ENCODE measurements around the gene UGCG. TPM values are rescaled to one million over a fixed set of nuclear protein-coding genes. Genes with fewer than 3 reads are reported as not detected.

UGCG gene
- total RNA-seq, 1 donor, result 70.9 TPM

GRCh38 chr9:111925784-111926183 is 29.2 kb downstream of the UGCG start:
- no peak overlapping the region for H3K4me3 ChIP-seq (ENCODE audit: low read depth, low read length)
- DNase-seq (ENCODE audit: low read depth), result no peak
- TF ChIP-seq, protein P1, sequence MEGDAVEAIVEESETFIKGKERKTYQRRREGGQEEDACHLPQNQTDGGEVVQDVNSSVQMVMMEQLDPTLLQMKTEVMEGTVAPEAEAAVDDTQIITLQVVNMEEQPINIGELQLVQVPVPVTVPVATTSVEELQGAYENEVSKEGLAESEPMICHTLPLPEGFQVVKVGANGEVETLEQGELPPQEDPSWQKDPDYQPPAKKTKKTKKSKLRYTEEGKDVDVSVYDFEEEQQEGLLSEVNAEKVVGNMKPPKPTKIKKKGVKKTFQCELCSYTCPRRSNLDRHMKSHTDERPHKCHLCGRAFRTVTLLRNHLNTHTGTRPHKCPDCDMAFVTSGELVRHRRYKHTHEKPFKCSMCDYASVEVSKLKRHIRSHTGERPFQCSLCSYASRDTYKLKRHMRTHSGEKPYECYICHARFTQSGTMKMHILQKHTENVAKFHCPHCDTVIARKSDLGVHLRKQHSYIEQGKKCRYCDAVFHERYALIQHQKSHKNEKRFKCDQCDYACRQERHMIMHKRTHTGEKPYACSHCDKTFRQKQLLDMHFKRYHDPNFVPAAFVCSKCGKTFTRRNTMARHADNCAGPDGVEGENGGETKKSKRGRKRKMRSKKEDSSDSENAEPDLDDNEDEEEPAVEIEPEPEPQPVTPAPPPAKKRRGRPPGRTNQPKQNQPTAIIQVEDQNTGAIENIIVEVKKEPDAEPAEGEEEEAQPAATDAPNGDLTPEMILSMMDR (IDR thresholded peaks at IDR 0.05; ENCODE audit: insufficient read depth, low read length), result no peak

GRCh38 chr9:111926421-111926875 is 29.8 kb downstream of the UGCG start:
- DNase-seq (ENCODE audit: low read depth), result no peak
- TF ChIP-seq, protein P1 (IDR thresholded peaks at IDR 0.05; ENCODE audit: insufficient read depth, low read length), result no peak

DNA sequence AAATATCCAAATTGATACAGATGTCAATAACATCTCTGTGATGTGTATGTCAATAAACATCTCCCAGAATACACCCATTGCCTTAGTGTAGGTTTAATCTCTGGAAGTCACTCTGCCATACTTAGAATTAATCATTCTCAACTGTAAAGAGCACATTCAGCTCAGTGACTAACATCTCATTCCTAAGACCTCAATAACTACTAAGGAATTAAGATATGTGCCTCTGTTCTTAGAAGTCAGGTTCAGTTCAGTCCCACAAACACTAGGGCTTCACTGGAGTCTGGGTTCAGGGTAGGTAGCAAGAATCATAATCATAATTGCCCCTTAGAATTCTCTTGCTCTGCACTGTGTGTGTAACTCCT is 31.7 kb downstream of the UGCG start:
- no peak for DNase-seq (ENCODE audit: low read depth)
- H3K4me3 ChIP-seq (ENCODE audit: low read depth, low read length), result no peak overlapping the region
- TF ChIP-seq, protein P1 (IDR thresholded peaks at IDR 0.05; ENCODE audit: insufficient read depth, low read length), result no peak

More at GRCh38 chr9:111926421-111926875, 29.8 kb downstream of the UGCG start:
- no peak overlapping the region for H3K4me3 ChIP-seq (ENCODE audit: low read depth, low read length)

DNA sequence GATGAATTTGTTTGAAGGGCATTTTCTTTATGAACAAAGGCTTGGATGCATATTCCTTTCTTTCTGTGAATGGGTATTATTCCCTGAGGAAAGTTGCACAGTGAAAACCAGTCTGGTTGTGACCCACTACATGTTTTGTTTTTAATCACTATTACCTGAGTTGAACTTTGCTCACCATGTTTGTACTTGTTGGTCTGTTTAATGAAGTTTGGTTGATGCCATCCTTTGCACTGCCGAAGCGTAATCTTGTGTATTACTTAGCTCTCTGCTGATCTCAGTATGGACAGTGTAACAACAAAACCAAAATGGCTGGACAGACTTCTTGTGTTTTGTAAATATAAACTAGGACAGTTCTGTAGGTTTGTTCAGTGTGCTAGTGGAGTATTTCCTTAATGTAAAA is 38.1 kb downstream of the UGCG start:
- no peak overlapping the region for H3K4me3 ChIP-seq (ENCODE audit: low read depth, low read length)
- no peak for DNase-seq (ENCODE audit: low read depth)
- TF ChIP-seq, protein P1 (IDR thresholded peaks at IDR 0.05; ENCODE audit: insufficient read depth, low read length), result no peak

DNA sequence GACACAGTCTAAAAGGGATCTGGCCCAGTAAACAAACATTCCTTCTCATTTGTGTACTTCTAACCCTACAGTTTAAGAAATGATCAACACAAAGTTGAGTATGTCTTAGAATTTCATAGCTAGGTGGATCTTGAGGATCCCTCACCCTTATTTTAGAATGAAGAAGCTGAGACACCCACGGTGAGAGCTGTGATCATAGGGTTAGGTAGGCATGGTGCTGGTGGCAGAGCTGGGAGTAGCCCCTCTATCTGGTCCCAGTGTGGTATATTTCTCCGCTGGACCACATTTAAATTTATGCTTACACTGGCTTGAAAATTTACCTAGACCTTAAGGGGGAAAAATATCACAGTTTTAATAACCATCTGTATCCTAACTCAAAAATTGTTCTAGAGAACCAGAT is 39.8 kb downstream of the UGCG start:
- TF ChIP-seq, protein P1 (IDR thresholded peaks at IDR 0.05; ENCODE audit: insufficient read depth, low read length), result no peak
- no peak for DNase-seq (ENCODE audit: low read depth)
- no peak overlapping the region for H3K4me3 ChIP-seq (ENCODE audit: low read depth, low read length)

- TF ChIP-seq, protein P1 (IDR thresholded peaks at IDR 0.05; ENCODE audit: insufficient read depth, low read length), result no peak
- no peak for DNase-seq (ENCODE audit: low read depth)
- no peak overlapping the region for H3K4me3 ChIP-seq (ENCODE audit: low read depth, low read length)
Measured at GRCh38 chr9:111937301-111937700, 40.7 kb downstream of the UGCG start.

DNA sequence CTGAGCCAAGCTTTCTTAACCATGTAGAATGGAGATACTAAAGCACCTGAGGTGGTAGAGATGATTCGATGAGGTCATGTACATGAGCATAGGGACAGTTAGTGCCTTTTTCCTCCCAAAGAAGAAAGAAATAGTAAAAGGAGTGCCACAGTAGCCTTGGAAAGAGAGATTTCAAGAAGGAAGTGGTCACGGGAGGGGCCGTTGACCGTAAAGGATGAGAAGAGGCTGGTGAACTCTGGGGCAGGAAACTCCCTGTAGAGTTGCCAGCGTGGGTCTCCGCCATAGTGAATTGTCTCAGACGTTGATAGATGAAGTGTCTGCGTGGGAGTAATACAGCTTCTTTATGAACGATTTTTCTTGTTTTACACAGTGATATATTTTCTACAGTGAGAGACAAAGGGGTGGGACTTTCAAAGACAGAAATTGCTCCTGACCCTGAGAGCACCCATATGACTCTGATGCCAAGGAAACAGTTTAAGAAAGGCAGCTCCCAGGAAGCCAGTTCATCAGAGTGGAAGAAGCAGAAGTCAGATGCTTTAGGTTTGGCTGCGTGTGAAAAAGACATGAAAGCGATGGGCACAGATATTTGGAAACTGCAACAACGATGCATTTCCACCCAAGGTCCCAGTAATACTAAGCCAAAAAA is 41.3 kb downstream of the UGCG start:
- DNase-seq (ENCODE audit: low read depth), result peak; percentile 79
- no peak overlapping the region for H3K4me3 ChIP-seq (ENCODE audit: low read depth, low read length)
- TF ChIP-seq, protein P1 (IDR thresholded peaks at IDR 0.05; ENCODE audit: insufficient read depth, low read length), result no peak
